Stimulated activated CD4-positive, alpha-beta T cell treated with anti-CD3 and anti-CD28 coated beads, TNF-alpha, amount 100 ng/mL, for 48 hours (primary cell): ENCODE data around the gene CCDC51.
"Not testable (repeated sequence)": the region's sequence is repeated elsewhere in the genome, so short reads cannot be mapped to it uniquely, and the experiment has no call there.

Experiments used
- DNase-seq, 3 donors: peaks; one replicate each; pipeline ENCODE4 v3.0.0-alpha.2; 2020; ENCODE audit warnings: low read depth in 3 of 3

The CCDC51 gene

DNA sequence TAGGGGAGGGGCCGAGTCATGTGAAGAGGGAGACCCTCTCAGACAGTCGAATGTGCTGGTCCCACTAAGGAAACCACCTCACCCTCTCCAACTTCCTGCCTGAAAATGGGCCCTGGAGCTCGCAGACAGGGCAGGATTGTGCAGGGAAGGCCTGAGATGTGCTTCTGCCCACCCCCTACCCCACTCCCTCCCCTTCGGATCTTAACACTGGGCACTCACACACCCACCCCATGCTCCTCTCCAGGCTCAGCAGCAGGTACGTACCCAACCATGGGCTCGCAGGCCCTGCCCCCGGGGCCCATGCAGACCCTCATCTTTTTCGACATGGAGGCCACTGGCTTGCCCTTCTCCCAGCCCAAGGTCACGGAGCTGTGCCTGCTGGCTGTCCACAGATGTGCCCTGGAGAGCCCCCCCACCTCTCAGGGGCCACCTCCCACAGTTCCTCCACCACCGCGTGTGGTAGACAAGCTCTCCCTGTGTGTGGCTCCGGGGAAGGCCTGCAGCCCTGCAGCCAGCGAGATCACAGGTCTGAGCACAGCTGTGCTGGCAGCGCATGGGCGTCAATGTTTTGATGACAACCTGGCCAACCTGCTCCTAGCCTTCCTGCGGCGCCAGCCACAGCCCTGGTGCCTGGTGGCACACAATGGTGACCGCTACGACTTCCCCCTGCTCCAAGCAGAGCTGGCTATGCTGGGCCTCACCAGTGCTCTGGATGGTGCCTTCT, 26.6 kb upstream of the CCDC51 start:
- no peak for DNase-seq

DNA sequence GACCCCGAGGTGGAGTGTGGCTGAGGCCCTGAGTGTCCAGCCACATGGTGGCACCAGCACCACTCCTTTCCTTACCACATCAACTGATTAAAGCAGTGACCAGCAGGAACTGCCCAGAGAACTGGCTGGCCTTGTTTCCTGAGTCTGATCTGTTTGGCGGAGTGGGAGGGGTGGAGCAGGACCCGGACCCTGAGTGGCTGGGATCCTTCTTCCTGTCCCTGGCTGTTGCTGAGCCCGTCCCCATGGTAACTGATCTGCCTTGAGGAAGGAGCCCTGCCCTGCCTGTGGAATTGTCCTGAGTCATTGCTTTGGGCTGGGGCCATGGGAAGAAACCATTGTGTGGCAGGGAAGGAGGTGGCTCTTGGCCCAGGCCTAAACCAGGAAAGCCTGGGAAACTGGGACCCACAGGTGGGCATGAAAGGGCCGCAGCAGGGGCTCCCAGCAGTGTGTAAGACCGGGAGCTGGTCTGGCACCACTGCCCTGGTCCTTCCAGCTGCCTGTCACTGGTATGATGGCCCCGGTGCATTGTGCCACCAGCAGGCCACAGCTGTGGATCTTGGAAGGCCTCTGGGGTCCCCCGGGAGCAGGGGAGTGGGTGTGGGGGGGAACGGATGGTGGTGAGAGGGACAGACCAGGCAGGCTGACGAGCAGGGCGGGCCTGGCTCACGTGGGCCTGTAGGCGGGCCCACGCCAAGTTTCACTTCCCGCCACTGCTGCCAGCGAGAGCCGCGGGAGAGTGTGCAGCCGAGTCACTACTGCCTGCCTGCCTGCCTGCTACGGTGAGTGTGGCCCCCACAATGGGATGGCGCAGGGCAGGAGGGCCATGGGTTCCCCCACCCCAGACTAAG, 25.8 kb upstream of the CCDC51 start:
- peak; percentile 52 to 75 (median 66) for DNase-seq

DNA sequence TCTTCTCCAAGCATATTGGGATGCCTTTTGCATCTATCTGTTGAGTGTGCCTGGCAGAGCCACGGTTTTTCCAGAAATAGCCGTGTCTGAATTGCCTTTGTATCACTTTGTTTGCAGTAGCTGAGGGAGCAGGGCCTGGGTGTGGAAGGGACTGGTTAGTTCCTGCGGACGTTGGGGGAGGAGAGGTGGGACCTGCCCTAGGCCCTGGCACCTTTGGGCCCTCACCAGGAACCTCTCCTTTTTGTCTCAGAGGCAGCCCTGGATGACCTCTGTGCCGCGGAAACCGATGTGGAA, 25.3 kb upstream of the CCDC51 start:
- DNase-seq = no peak

DNA sequence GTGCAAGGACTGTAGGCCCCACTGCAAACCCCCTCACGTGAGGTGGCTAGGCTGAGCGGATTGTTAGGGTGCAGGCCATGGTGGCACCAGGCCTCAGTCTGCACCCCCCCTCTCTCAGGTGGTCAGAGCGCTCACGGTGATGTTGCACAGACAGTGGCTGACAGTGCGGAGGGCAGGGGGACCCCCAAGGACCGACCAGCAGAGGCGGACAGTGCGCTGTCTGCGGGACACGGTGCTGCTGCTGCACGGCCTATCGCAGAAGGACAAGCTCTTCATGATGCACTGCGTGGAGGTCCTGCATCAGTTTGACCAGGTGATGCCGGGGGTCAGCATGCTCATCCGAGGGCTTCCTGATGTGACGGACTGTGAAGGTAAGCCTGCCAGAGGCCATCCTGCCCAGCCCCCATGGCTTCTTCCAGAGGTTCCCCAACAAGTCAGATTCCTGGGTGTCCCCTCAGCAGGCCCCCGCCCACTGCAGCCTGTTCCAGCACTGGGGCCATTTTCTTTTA, 24.8 kb upstream of the CCDC51 start:
- no peak for DNase-seq

DNA sequence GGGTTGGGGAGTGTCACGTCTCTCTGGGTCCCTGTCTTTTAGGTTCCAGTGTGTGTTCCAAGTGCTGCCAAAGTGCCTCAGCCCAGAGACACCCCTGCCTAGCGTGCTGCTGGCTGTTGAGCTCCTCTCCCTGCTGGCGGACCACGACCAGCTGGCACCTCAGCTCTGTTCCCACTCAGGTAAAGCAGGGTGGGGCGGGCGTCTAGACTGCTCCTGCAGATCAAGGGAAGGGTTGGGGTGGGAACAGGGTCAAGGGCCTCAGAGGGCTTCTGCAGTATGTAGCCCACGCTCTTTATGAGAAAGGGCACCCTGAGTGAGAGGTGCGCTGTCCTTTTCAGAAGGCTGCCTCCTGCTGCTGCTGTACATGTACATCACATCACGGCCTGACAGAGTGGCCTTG, 23.8 kb upstream of the CCDC51 start:
- DNase-seq = no peak

DNA sequence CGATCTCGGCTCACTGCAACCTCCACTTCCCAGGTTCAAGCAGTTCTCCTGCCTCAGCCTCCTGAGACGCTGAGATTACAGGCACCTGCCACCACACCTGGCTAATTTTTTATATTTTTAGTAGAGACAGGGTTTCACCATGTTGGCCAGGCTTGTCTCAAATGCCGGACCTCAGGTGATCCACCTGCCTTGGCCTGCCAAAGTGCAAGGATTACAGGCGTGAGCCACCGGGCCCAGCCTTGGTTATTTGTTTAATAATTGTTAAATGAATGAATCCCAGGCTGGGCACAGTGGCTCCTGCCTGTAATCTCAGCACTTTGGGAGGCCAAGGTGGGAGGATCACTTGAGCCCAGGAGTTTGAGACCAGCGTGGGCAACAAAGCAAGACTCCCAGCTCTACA, 21.8 kb upstream of the CCDC51 start:
- not testable (repeated sequence) for DNase-seq

DNA sequence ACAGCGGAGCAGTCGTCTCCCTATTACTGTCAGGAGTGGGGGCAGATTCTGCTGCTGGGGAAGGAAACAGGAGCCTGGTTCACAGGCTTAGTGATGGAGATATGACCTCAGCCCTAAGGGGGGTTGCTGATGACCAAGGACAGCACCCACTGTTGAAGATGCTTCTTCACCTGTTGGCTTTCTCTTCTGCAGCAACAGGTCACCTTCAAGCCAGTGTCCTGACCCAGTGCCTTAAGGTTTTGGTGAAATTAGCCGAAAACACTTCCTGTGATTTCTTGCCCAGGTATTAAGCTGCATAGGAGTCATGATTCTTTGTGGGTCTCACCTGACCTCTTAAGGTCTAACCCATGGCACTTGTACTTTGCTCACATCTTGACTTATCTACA, 20.6 kb upstream of the CCDC51 start:
- DNase-seq = no peak

DNA sequence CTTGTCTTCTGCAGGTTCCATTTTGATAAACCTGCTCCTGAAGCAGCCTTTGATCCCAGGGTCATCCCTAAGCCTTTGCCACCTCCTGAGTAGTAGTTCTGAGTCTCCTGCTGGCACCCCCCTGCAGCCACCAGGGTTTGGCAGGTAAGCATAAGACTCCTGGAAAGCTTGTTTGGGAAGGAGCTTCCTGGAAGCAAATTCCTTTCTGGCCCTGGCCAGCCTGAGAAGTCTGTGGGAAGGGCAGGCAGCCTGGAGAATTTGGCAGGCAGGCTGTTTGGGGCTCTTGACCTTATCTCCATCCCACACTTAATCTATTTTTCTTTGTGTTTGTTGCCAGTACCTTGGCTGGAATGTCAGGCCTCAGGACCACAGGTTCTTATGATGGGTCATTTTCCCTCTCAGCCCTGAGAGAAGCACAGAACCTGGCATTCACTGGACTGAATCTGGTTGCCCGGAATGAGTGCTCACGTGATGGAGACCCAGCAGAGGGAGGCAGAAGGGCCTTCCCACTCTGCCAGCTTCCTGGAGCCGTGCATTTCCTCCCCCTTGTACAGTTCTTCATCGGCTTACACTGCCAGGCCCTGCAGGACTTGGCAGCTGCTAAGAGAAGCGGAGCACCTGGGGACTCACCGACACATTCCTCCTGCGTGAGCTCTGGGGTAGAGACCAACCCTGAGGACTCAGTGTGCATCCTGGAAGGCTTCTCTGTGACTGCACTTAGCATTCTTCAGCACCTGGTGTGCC, 20.0 kb upstream of the CCDC51 start:
- no peak for DNase-seq

DNA sequence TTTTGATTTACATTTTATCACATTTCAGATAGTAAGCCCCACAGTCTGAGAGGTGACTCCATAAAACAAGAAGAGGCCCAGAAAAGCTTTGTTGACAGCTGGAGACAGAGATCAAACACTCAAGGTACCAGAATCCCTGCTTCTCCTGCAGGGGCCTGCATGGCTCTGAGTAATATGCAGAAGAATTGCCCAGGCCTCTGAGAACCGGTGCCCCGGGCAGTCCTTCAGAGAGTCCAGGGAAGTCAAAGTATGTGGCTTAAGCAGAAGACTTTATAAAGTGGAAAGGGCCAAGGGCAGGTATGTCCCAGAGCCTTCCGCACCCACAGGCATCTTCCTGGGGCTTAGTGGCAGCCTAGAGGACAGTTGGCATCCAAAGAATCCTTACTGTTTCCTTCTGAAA, 19.4 kb upstream of the CCDC51 start:
- DNase-seq = no peak

DNA sequence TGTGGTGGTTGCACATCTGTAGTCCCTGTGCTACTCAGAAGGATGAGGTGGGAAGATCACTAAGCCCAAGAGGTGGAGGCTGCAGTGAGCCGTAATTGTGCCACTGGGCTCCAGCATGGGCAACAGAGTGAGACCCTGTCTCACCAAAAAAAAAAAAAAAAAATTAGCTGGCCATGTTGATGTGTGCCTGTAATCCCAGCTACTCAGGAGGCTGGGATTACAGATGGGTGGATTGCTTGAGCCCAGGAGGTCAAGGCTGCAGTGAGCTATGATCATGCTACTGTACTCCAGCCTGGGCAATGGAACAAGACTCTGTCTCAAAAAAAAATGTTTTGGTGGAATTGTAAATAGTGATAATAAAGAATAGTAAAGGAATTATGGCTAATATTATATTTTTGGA, 16.5 kb upstream of the CCDC51 start:
- DNase-seq = no peak

DNA sequence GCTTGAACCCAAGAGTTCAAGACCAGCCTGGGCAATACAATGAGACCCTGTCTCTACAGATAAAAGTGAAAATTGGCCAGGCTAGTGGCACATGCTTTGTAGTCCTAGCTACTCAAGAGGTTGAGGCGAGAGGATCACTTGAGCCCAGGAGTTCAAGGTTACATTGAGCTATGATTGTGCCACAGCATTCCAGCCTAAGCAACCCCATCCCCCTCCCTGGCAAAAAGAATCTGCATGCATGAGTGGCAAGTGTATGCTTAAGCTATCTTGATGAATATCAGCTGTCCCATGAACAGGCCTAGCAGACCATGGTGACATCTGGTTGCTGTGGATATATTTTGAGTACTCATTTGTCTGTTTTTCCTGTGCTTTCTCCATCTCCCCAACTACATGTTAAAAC, 11.4 kb upstream of the CCDC51 start:
- DNase-seq = no peak

DNA sequence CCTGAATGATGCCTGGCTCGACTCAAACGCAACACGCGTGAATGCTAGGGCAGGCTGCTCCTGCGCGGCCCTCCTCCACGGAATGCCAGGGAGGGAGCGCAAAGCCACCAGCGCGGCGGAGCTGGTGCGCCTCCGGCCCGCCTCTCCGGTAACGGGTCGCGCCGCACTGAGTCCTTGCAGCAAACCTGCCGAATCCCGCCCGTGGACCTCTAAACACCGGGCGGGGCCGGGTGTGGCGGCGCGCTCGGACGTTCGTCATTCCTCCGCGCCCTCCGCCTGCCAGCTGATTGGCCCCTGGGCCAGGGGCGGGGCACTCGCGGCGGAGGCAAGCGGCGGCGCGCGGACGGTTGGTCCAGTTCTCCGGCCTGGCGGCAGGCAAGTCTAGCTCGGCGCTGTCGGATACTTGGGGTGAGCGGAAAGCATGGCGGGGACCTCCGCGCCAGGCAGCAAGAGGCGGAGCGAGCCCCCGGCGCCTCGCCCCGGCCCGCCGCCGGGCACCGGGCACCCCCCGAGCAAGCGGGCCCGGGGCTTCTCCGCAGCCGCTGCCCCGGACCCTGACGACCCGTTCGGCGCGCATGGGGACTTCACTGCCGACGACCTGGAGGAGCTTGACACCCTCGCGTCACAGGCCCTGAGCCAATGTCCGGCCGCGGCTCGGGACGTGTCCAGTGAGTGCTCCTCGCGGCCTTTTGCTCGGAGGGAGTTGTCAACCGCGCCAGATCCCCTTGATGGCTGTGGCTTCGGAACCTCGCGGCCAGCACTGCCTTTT, 6.7 kb upstream of the CCDC51 start, which contains the start of gene ATRIP:
Gene ATRIP, plus strand, starts transcription at position 313 of the 769 bp plus-strand sequence. Its CDS starts 109 bp downstream, at position 422.
- DNase-seq = peak; percentile 78 to 91 (median 78)

DNA sequence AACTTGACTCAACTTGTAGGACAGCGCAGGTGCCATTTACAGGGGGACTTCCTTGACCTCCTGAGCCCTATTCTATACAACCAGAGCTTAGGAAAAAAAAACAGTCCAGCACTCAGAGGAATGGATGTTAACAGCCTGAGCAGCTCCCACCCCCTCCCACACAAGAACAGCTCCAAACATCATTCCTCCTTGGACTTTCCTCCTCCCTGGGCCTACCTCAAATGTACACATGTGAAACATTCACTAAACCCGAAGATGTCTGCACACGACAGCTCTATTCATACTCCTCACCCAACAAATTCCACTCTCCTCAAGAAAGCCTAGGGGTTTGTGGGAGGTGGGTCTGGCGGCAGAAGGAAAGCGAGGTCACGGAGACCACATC, 6.1 kb upstream of the CCDC51 start:
- DNase-seq = no peak

DNA sequence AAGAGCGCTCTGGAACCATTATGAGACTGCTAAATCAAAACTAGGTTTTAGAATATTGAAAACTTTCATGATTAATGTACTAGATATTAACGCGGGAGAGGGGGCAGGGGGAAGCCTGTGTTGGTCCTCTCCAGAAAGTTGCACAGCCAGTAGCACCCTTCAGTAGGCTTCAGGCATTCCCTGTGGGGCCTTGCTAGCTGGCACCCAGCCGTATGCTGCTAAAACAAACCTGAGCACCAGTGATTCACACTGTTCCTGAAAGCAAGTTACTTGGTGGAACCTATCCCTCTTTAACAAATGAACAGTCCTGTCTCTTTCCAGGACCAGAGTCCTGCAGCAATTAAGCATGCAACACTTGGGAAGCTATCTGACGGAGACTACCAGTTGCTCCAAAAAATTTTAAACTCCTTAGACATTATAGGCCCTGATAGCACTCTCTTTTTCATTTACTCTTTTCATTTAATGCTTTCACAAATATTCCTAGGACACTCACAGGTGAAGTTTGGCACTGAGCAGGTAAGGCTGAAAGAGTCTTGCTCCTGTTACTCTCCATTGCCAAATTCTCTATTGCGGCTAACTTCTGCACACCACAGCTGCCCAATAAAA, 5.5 kb upstream of the CCDC51 start:
- no peak for DNase-seq

DNA sequence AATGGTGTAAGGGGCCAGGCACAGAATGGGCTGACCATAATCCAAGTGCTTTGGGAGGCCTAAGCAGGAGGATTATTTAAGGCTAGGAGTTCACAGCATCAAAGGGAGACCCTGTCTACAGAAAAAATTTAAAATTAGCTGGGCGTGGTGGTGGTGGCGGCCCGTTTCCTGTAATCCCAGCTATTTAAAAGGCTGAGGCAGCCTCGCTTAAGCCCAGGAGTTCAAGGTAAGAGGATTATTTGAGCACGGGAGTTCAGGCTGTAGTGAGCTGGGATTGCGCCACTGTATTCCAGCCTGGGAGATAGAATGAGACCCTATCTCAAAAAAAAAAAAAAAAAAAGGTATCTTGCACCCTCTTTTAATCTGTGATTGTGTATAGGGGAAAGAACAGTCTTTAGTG, 2.0 kb upstream of the CCDC51 start:
- DNase-seq = no peak

DNA sequence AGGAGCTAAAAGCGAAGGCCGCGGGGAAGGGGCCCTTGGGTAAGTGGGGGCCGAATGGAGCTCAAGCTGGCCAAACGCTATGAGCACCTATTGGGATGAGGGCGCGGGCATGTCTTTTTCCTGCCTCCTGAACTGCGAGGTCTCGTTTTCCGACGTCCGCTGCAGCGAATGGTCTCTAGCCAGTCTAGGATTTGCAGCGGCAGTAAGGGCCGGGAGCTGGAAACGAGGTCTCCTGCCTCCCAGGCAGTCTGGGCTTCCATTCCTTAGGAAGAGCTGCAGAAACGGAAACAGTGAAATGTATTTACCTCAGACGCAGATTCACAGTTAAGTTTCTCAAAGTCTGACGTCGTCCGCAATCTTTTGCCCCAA, 655 bp upstream of the CCDC51 start:
- no peak for DNase-seq

DNA sequence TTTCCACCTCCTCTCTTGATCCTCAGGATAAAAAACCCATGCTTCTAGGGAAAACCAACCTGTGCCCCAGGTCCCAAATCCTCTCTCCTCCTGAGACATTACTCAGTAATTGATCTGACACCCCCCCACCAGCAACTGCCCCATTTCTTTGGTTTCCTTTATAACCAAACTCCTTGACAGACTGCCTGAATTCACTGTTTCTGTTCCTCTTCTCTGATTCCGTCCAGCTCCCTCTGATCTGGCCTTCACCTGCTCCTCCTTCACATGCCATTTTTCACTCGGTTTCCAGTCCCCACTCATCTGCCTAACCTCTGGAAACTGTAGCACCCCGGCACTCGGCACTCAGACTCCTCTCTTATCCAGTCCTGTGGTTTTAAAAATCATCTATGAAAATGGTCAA, 2.1 kb downstream of the CCDC51 start:
- no peak for DNase-seq

DNA sequence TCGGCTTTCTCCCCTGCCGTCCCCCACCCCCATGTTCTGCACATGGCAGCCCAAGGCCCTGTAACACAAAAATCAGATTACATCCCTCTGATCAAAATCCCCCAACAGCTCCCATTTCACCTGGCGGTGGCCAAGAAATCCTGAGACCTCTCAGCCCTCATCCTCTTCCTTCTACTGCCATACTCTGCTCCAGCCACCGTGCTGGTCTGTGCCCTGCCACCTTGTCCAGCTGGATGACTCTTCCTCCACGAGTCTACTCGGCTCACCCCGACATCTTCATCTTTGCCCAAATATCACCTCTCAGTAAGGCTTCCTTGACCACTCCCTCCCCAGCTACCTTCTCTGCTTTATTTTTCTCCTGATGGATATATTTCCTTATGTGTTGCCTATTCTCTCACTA, 3.1 kb downstream of the CCDC51 start:
- no peak for DNase-seq

DNA sequence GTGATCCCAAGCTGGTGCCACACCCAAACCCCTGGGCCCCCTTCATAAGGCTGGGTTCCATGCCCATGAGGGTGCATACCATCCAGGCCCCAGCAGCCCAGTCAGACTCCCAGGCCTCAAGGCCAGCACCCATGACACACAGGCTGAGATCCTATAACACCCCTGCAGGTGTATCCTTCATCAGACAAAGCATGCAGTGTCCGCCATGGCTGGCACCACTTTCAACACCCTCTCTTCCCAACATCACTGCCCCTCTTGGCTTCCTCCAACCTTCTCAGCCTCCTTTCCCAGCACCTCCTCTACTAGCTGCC, 3.5 kb downstream of the CCDC51 start:
- DNase-seq = no peak

DNA sequence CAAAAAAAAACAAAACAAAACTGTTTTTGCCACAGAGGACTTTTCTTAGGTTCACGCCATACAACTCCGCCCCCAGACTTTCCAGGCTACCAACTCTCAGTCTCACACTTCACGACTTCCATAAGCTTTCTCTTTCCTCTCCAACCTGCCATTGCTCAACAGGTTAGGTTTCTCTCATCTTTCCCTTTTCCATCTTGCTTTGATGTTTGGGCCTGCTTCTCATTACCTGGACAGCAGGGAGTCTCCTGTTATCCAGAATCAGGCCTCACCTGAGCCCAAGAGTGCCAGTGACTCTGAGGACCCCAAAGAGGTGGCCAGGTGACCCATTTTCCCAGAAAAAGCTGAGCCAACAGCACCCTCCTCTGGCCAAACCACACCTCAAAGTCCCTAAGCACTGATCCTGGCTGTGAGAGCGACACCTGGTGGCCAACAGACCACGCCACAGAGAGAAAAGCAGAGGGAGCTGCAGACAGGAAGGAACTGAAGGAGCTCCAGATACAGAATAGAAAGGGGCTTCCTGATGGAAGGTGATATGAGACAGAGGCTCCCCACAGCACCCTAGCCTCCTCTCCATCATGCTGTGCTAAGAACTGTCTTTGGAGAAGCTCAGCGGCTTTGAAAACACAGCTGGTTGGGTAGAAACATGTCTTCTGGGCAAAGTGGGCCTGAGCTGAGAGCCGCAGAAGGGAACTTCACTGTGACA, 4.0 kb downstream of the CCDC51 start:
- DNase-seq = peak; percentile 66 to 82 (median 71)

DNA sequence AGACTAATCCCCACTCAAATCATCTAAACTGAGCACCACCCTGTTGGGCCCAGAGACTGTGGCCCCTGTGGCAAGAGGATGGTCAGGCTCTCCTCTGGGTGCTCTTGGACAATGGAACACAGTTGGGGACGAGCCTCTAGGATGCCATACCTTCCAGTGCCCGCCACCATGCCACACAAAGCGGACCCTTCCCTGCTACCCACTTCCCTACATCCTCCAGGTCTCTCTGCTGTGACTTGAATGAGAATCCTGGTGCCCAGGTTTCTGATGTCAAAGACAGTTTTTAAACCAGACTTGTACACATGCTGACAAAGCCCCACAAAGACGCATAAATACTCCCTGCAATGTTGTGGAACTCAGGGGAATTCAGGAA, 4.7 kb downstream of the CCDC51 start:
- no peak for DNase-seq
